GM21737 (cell line): ENCODE results near the gene HGS.

ENCODE experiments used
- ATAC-seq: cut with Tn5 transposase; IDR thresholded peaks from one replicate; pipeline ENCODE4 v1.9.1; 2021; ENCODE audit warnings: mild to moderate bottlenecking, moderate library complexity; ENCODE audit not compliant: unreplicated experiment

The HGS gene

DNA sequence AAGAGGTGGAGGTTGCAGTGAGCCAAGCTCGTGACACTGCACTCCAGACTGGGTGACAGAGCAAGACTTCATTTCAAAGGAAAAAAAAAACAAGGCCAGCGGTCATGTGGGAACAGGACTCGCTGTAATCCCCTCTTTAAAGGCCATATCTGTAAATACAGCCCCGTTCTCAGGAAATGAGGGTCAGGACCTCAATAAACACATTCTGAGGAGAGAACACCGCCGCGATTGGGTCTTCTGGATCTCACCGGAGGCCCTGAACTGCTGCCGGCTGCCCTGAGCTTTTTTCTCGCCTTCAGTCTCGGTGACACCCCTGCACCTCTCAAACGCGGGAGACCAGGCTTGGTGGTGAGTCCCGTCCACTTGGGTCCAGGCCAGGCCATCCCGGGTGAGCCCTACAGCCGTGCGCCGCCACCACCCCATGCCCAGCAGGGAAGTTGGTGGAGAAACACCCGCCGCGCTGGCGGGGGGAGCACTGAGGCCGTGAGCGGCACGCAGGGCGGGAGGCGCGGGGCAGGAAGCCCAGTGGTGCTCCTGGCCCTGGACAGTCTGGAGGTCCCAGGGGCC, 56.7 kb downstream of the HGS start:
- no peak for ATAC-seq

GRCh38 chr17:81741049-81741593, 57.3 kb downstream of the HGS start:
- no peak for ATAC-seq

DNA sequence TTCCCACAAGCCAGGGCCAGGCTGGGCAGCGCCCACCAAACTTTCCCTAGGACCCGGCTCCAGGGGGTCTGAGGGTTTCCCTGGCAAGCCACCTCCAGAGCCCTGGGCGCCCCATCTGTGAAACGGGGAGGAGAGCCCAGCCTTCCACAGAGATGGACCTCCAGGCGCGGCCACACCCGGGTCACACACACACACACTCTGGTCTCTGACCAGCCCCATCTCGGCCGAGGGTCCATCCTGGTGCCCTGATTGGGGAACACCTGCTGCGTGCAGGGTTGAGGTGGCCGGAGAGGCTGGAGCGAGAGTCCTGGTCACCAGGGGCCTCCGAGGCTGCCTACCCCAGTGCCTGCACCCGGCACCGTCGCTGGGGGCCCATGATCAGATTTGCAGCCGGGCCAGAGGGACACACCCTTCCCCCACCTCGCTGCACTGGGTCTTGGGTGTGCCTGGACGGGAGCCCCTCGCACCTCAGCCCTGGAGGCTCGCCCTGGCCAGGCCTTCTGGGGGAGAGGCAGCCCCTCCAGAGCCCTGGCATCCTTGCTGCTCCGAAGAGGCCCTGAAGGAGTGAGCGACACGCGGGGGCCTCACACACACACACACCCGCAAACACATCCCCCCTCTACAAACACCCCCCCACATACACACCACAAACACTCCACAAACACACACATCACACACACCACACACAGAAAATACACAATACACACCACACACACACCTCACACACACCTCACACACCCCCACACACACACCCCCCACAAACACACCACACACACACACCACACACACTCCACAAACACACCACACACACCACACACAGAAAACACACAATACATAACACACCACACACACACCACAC, 58.0 kb downstream of the HGS start:
- ATAC-seq, result no peak
